ENCODE data around the gene LRRK1.

DNA sequence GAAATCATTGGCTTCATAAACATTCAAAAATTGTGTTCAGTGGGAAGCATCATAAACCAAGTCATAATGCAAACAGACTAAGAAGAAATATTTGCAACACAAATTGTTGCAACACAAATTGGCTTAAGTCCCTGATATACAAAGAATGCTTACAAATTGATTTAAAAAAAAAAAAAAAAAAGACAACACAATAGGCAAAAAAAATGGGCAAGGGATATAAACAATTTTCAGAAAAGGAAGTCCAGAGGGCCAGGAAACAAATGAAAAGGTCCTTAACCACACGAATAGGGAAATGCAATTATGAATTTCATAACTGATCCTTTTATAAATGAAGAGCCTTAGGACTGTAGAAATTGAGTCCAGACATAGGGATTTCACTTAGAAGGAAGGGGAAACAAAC lies 98.9 kb downstream of the LRRK1 start:
- TF ChIP-seq, protein P1, sequence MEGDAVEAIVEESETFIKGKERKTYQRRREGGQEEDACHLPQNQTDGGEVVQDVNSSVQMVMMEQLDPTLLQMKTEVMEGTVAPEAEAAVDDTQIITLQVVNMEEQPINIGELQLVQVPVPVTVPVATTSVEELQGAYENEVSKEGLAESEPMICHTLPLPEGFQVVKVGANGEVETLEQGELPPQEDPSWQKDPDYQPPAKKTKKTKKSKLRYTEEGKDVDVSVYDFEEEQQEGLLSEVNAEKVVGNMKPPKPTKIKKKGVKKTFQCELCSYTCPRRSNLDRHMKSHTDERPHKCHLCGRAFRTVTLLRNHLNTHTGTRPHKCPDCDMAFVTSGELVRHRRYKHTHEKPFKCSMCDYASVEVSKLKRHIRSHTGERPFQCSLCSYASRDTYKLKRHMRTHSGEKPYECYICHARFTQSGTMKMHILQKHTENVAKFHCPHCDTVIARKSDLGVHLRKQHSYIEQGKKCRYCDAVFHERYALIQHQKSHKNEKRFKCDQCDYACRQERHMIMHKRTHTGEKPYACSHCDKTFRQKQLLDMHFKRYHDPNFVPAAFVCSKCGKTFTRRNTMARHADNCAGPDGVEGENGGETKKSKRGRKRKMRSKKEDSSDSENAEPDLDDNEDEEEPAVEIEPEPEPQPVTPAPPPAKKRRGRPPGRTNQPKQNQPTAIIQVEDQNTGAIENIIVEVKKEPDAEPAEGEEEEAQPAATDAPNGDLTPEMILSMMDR (IDR thresholded peaks at IDR 0.05) = no peak
- no peak for TF ChIP-seq EZH2 (IDR thresholded peaks at IDR 0.05; ENCODE audit: borderline replicate concordance, insufficient read depth, low read depth, low read length, poor library complexity, severe bottlenecking)
